Heart right ventricle (tissue), 16 donors: ENCODE results near the gene LRP2. TPM values are rescaled to one million over a fixed set of nuclear protein-coding genes. Genes with fewer than 3 reads are reported as not detected.

Source experiments
- ATAC-seq, 8 donors: fragments of 200-7000 bp; cut with Tn5 transposase; one replicate each; pipeline ENCODE4 v1.9.1; 2020; ENCODE audit warnings: mild to moderate bottlenecking in 8 of 8, moderate library complexity in 8 of 8, moderate number of reproducible peaks in 1 of 8
- DNase-seq, 2 donors: peaks; one replicate each; pipeline ENCODE4 v3.0.0-alpha.2; 2020
- H3K27ac ChIP-seq, 10 donors: fragments of 200-600 bp; sonication (generic) in 2 of 10; one replicate each; pipeline versions ENCODE4 v1.5.0 to v1.8.0; 2020 to 2022; ENCODE audit warnings: mild to moderate bottlenecking in 3 of 10
- H3K27me3 ChIP-seq, 7 donors: fragments of 200-600 bp; one replicate each; pipeline ENCODE4 v1.8.0; 2021 to 2022; ENCODE audit warnings: mild to moderate bottlenecking in 2 of 7
- H3K36me3 ChIP-seq, 9 donors: fragments of 200-600 bp; sonication (generic) in 1 of 9; one replicate each; pipeline versions ENCODE4 v1.5.0 to v1.8.0; 2020 to 2022; ENCODE audit warnings: mild to moderate bottlenecking in 2 of 9
- H3K4me1 ChIP-seq, 9 donors: fragments of 200-600 bp; sonication (generic) in 1 of 9; one replicate each; pipeline versions ENCODE4 v1.5.0 to v1.8.0; 2020 to 2022; ENCODE audit warnings: mild to moderate bottlenecking in 4 of 9
- H3K4me3 ChIP-seq, 10 donors: fragments of 200-600 bp; sonication (generic) in 2 of 10; one replicate each; pipeline versions ENCODE4 v1.5.0 to v1.8.0; 2020 to 2022; ENCODE audit warnings: mild to moderate bottlenecking in 7 of 10, moderate library complexity in 2 of 10
- H3K9me3 ChIP-seq, 11 donors: fragments of 200-600 bp in 10 of 11; sonication (generic) in 2 of 11; one replicate each; pipeline versions ENCODE4 v1.5.0 to v1.8.0; 2013 to 2022; ENCODE audit warnings: mild to moderate bottlenecking in 2 of 11, control low read depth in 1 of 11, moderate library complexity in 1 of 11
- CTCF ChIP-seq, 9 donors: fragments of 200-600 bp; sonication (generic) in 2 of 9; IDR thresholded peaks; one replicate each; pipeline versions ENCODE4 v1.5.0 to v1.8.0; 2021 to 2022; ENCODE audit warnings: antibody characterized with exemption in 9 of 9, mild to moderate bottlenecking in 5 of 9, moderate library complexity in 1 of 9
- WGBS, 2 donors: extraction: QIAGEN DNeasy Blood & Tissue Kit; methylation state at CpG; one replicate each; pipeline ENCODE4 v1.1.7; 2013; ENCODE audit warnings: inconsistent platforms in 1 of 2; 5-methylcytosine and 5-hydroxymethylcytosine counted together
- intact Hi-C, 10 donors: fragments of 100-400 bp; cut with DNase I; formaldehyde crosslinking; loops; one replicate each; pipeline versions ENCODE4 v1.11.1 to v1.14.2; 2022
- polyA plus RNA-seq, 2 donors: library from polyadenylated mRNA; stranded (reverse); fragments of 200-250 nt; gene quantifications; one replicate each; pipeline ENCODE4 v1.2.3, GENCODE V29; 2013
- total RNA-seq, 10 donors: library from RNA; stranded (reverse); fragmentation: NEBNext Ultra II Directional in 3 of 10; extraction: Animal tissue kit (Norgen Biotek cat#: 25700) in 3 of 10; gene quantifications; one replicate each; pipeline versions ENCODE4 v1.2.1 to v1.2.4, GENCODE V29; 2021 to 2023
- donor health status: Arrhythmogenic right ventricular cardiomyopathy.
- donor health status: ischemic (EF 13 %, LVEDD 7.1; RV severe dilation, severe dysfunction).
- donor health status: healthy with polysubstance abuse.
- donor health status: DM: no; HTN: yes; CAD: no.
- donor health status: DM: no; HTN: no; CAD: no.
- donor health status: ischemic (EF 25% LVEDD 6.9; RV normal size, moderate dysfunction).
- donor health status: ischemic (EF 25% LVEDD 5.7; RV mildly dilated, moderate dysfunction).
- donor health status: healthy.
- donor health status: DM: yes; HTN: yes; CAD: no.
- donor health status: Ischemic cardiomyopathy.
- donor health status: ischemic (EF 35%, LVEDD 5.7; RV mildly dilated, moderate dysfunction).
- donor health status: nonischemic (EF 11% LVEDD 7.7; RV severe dilation, severe dysfunction).
- donor health status: DM: yes; HTN: yes; CAD: no.
- donor health status: PGD.
- donor health status: ischemic (EF 29% LVEDD 5.4; RV normal size, mild dysfunction).
- donor health status: nonischemic (EF 23%, LVEDD 6.1; RV moderate dilation, normal function).

Gene LRP2
- total and polyA plus RNA-seq, 12 donors: 0.06 to 1.3 (median 0.27) TPM; not detected in 8

- Histone ChIP-seq H3K9me3 (no peaks in the 10 kb centered on the region), H3K4me1 (peaks cover 0 to 15% (median 0%) of the 10 kb centered on the region in 9 donors), H3K36me3 (no peaks in the 10 kb centered on the region), H3K27me3 (no peaks in the 10 kb centered on the region), H3K27ac (no peak overlapping the region), H3K4me3 (no peak overlapping the region)
- intact Hi-C loops: loop anchor here in 5 of 10 donors (2.0 to 5.0 kb wide), 3 partner anchors 31 to 180 kb away; no protein-coding TSS in a partner anchor
- WGBS, 2 donors: 39 to 43% methylated on average over 10 of the region's 10 CpGs
- ATAC-seq (peak in 5 of 8 donors; percentile 37 to 67 (median 57)), DNase-seq (peak in 1 of 2 donors; percentile 51)
- peak; percentile 34 to 82 (median 73) for TF ChIP-seq CTCF (IDR thresholded peaks at IDR 0.05)
Measured at GRCh38 chr2:169141713-169142352, 220.5 kb downstream of the LRP2 start.

GRCh38 chr2:169139993-169140767, 222.2 kb downstream of the LRP2 start:
- no peaks in the 10 kb centered on the region for H3K27me3 ChIP-seq
- DNase-seq (no peak), ATAC-seq (no peak)
- H3K9me3 ChIP-seq: no peaks in the 10 kb centered on the region
- peaks cover 0 to 16% (median 0%) of the 10 kb centered on the region in 9 donors for H3K4me1 ChIP-seq
- no peak for TF ChIP-seq CTCF (IDR thresholded peaks at IDR 0.05)
- intact Hi-C loops: loop anchor here in 7 of 10 donors (2.0 to 10.0 kb wide), 4 partner anchors 29 to 178 kb away; no protein-coding TSS in a partner anchor
- 60 to 72% methylated on average over 8 of the region's 8 CpGs for WGBS, 2 donors
- H3K36me3 ChIP-seq: no peaks in the 10 kb centered on the region
- no peak overlapping the region for H3K4me3 ChIP-seq
- no peak overlapping the region for H3K27ac ChIP-seq

- DNase-seq (no peak), ATAC-seq (peak in 1 of 8 donors; percentile 59)
- Histone ChIP-seq H3K4me3 (no peak overlapping the region), H3K9me3 (no peaks in the 10 kb centered on the region), H3K27ac (no peak overlapping the region), H3K27me3 (no peaks in the 10 kb centered on the region), H3K36me3 (no peaks in the 10 kb centered on the region), H3K4me1 (peaks cover 0 to 16% (median 0%) of the 10 kb centered on the region in 9 donors)
- intact Hi-C loops: loop anchor here in 3 of 10 donors (5.0 to 10.0 kb wide), 2 partner anchors 174 to 177 kb away; no protein-coding TSS in a partner anchor
- 44 to 52% methylated on average over 7 of the region's 7 CpGs for WGBS, 2 donors
- TF ChIP-seq CTCF (IDR thresholded peaks at IDR 0.05): no peak
Measured at GRCh38 chr2:169139145-169139544, 223.2 kb downstream of the LRP2 start.

GRCh38 chr2:169137924-169138323, 224.4 kb downstream of the LRP2 start:
- H3K27ac ChIP-seq: no peak overlapping the region
- no peak overlapping the region for H3K4me3 ChIP-seq
- no peaks in the 10 kb centered on the region for H3K36me3 ChIP-seq
- WGBS, 2 donors: 43 to 46% methylated on average over 2 of the region's 2 CpGs
- DNase-seq (no peak), ATAC-seq (no peak)
- peaks cover 0 to 16% (median 0%) of the 10 kb centered on the region in 9 donors for H3K4me1 ChIP-seq
- no peaks in the 10 kb centered on the region for H3K9me3 ChIP-seq
- intact Hi-C loops: loop anchor here in 3 of 10 donors (5.0 to 10.0 kb wide), 2 partner anchors 173 to 176 kb away; no protein-coding TSS in a partner anchor
- TF ChIP-seq CTCF (IDR thresholded peaks at IDR 0.05): no peak
- H3K27me3 ChIP-seq: no peaks in the 10 kb centered on the region
